ENCODE measurements around the gene PLIN3. TPM values are rescaled to one million over a fixed set of nuclear protein-coding genes. Genes with fewer than 3 reads are reported as not detected.
"Not testable (repeated sequence)": the region's sequence is repeated elsewhere in the genome, so short reads cannot be mapped to it uniquely, and the experiment has no call there.

Gene PLIN3
- total RNA-seq, 4 donors from 2014 or later, result 29.5 to 96.3 (median 40.5) TPM

DNA sequence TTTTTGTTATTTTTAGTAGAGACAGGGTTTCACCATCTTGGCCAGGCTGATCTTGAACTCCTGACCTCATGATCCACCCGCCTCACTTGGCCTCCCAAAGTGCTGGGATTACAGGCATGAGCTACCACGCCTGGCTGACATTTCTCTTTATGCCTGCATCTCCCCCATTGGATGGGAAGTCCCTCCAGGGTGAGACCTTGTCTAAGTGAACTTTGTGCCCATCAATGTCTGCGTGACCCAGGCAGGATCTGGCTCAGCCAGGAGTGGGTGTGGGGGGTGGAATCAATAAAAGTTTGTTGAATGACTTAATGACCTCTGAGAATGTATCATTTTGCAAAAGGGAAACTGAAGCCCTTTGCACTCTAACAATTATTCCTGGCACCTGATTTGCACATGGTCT, 37.0 kb upstream of the PLIN3 start:
- WGBS, 2 donors, result 68 to 82% methylated on average over 3 of the region's 3 CpGs
- Histone ChIP-seq H3K27ac (no peak overlapping the region), H3K27me3 (peaks cover 0 to 11% of the 10 kb centered on the region in 2 donors), H3K4me1 (peaks cover 0 to 8% (median 6%) of the 10 kb centered on the region in 4 donors), H3K9me3 (no peaks in the 10 kb centered on the region), H3K36me3 (no peaks in the 10 kb centered on the region), H3K4me3 (no peak overlapping the region)
- no peak for DNase-seq (ENCODE audit: low spot score in 2 of 2)
- TF ChIP-seq CTCF (IDR thresholded peaks at IDR 0.05), result no peak
- TF ChIP-seq EP300 (IDR thresholded peaks at IDR 0.05), result no peak
- TF ChIP-seq POLR2A (IDR thresholded peaks at IDR 0.05), result no peak

DNA sequence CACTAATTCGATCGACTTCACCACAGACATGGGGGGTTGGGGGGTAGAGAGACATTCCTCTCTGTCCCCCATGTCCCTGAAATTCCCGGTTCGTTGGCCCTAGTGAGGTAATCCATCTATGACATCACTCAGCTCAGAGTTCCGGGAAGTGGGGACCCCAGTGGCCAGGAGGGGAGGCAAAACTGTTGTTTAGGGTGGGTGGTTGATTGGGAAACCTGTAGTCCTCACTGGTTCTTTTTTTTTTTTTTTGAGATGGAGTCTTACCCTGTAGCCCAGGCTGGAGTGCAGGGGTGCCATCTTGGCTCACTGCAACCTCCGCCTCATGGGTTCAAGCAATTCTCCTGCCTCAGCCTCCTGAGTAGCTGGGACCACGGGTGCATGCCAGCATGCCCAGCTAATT, 35.3 kb upstream of the PLIN3 start, which contains the start of gene ARRDC5:
Gene ARRDC5, minus strand, starts transcription at position 101 of the 400 bp plus-strand sequence. Its CDS starts 71 bp downstream, at position 30.
- Histone ChIP-seq H3K4me3 (no peak within 1 kb of the TSS), H3K27me3 (no peaks in the 10 kb centered on the region), H3K27ac (no peak within 1 kb of the TSS), H3K36me3 (no peaks in the 10 kb centered on the region), H3K4me1 (no peaks in the 10 kb centered on the region), H3K9me3 (no peaks in the 10 kb centered on the region)
- DNase-seq (ENCODE audit: low spot score in 2 of 2), result no peak
- TF ChIP-seq CTCF (IDR thresholded peaks at IDR 0.05) (no peak), EP300 (IDR thresholded peaks at IDR 0.05) (no peak)
- WGBS, 2 donors, result 76 to 84% methylated on average over 7 of the region's 7 CpGs

- WGBS, 2 donors, result 82 to 83% methylated on average over 13 of the region's 13 CpGs
- H3K4me3 ChIP-seq; H3K27me3 ChIP-seq; H3K4me1 ChIP-seq; H3K27ac ChIP-seq; DNase-seq (ENCODE audit: low spot score in 2 of 2); H3K36me3 ChIP-seq; H3K9me3 ChIP-seq: not testable (repeated sequence)
These were observed 33.4 kb upstream of the PLIN3 start for GRCh38 chr19:4900879-4901278.

- H3K27ac ChIP-seq, result no peak overlapping the region
- 84% methylated on average over 7 of the region's 7 CpGs for WGBS, 2 donors
These were observed 29.7 kb upstream of the PLIN3 start for GRCh38 chr19:4897146-4897545.

GRCh38 chr19:4896372-4896771, 28.9 kb upstream of the PLIN3 start:
- no peak overlapping the region for H3K27ac ChIP-seq
- H3K27me3 ChIP-seq, result no peaks in the 10 kb centered on the region

More at GRCh38 chr19:4897146-4897545, 29.7 kb upstream of the PLIN3 start:
- TF ChIP-seq POLR2A (IDR thresholded peaks at IDR 0.05), result no peak
- TF ChIP-seq CTCF (IDR thresholded peaks at IDR 0.05), result no peak
- no peak for TF ChIP-seq EP300 (IDR thresholded peaks at IDR 0.05)
- Histone ChIP-seq H3K4me1 (no peaks in the 10 kb centered on the region), H3K36me3 (no peaks in the 10 kb centered on the region), H3K9me3 (no peaks in the 10 kb centered on the region), H3K27me3 (no peaks in the 10 kb centered on the region), H3K4me3 (no peak overlapping the region)
- no peak for DNase-seq (ENCODE audit: low spot score in 2 of 2)

GRCh38 chr19:4892962-4893361, 25.5 kb upstream of the PLIN3 start:
- 91 to 96% methylated on average over 11 of the region's 11 CpGs for WGBS, 2 donors

More at GRCh38 chr19:4896372-4896771, 28.9 kb upstream of the PLIN3 start:
- no peak for DNase-seq (ENCODE audit: low spot score in 2 of 2)
- TF ChIP-seq CTCF (IDR thresholded peaks at IDR 0.05), result no peak
- TF ChIP-seq POLR2A (IDR thresholded peaks at IDR 0.05), result no peak
- TF ChIP-seq EP300 (IDR thresholded peaks at IDR 0.05), result no peak
- WGBS, 2 donors, result 59 to 67% methylated on average over 3 of the region's 3 CpGs
- Histone ChIP-seq H3K36me3 (no peaks in the 10 kb centered on the region), H3K9me3 (no peaks in the 10 kb centered on the region), H3K4me3 (no peak overlapping the region), H3K4me1 (no peaks in the 10 kb centered on the region)

More at GRCh38 chr19:4892962-4893361, 25.5 kb upstream of the PLIN3 start:
- DNase-seq (ENCODE audit: low spot score in 2 of 2); H3K4me1 ChIP-seq; H3K27me3 ChIP-seq; H3K27ac ChIP-seq; H3K4me3 ChIP-seq; H3K9me3 ChIP-seq; H3K36me3 ChIP-seq: not testable (repeated sequence)

Data from tibial nerve (tissue), 4 donors.